ENCODE measurements around the gene KRT23.
A peak's percentile ranks its signal among the peaks of the same experiment; 100 is the strongest.

Gene KRT23

DNA sequence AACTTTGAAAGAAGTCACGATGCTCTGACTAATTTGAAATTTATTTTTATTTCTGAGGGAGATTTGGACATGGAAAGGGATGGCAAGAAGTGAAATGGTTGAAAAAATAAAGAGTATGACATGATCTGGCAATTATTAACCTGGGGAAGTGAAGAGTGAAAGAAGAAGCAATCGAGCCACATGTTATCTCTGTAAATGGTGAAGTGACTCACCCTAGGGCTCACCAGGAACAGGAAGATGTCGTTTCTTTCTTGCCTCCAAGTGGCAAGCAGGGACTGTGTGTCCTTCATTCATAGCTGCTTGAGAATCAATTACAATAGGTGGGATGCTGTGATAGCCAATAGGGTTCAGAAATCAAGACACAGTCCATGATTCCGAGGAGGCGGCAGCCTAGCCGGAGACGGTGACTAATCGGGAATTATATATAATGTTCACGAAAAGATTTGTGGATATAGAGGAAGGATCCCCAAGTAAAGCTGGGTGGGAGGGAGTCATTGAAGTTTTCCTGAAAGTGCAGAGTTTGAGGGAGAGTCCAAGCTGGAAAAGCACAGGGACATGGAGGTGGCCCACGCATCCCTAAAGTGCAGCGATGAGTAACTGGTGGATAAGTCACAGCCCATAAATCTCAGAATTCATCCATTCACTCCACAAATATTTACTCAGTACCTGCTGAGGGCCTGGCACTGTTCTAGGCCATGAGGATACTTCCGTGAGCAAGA, 34.2 kb downstream of the KRT23 start (continued):
- TF ChIP-seq, protein P1, sequence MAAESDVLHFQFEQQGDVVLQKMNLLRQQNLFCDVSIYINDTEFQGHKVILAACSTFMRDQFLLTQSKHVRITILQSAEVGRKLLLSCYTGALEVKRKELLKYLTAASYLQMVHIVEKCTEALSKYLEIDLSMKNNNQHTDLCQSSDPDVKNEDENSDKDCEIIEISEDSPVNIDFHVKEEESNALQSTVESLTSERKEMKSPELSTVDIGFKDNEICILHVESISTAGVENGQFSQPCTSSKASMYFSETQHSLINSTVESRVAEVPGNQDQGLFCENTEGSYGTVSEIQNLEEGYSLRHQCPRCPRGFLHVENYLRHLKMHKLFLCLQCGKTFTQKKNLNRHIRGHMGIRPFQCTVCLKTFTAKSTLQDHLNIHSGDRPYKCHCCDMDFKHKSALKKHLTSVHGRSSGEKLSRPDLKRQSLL (tag by site-specific recombination; IDR thresholded peaks at IDR 0.05), result no peak
- TF ChIP-seq SCRT1 (tag by site-specific recombination; IDR thresholded peaks at IDR 0.05; ENCODE audit: borderline replicate concordance) (no peak), ZNF138 (tag by site-specific recombination; IDR thresholded peaks at IDR 0.05; ENCODE audit: borderline replicate concordance) (no peak), ZNF473 (tag by site-specific recombination; IDR thresholded peaks at IDR 0.05) (no peak), SETDB1 (IDR thresholded peaks at IDR 0.05; ENCODE audit: insufficient read length, low read length) (no peak), ZNF140 (tag by site-specific recombination; IDR thresholded peaks at IDR 0.05) (no peak), ZNF391 (tag by site-specific recombination; IDR thresholded peaks at IDR 0.05; ENCODE audit: borderline replicate concordance, low read depth) (no peak), ZNF211 (tag by site-specific recombination; IDR thresholded peaks at IDR 0.05; ENCODE audit: low read depth) (no peak), ZFP69B (tag by site-specific recombination; IDR thresholded peaks at IDR 0.05) (0 out of 2 replicates have a peak, but pooled peaks have one; percentile 30), WT1 (tag by site-specific recombination; IDR thresholded peaks at IDR 0.05) (peak; percentile 40; the same call in 1 of the 2 replicates), ZNF426 (tag by site-specific recombination; IDR thresholded peaks at IDR 0.05) (no peak), ZNF24 (tag by site-specific recombination; IDR thresholded peaks at IDR 0.05) (peak; percentile 80), ZNF677 (tag by site-specific recombination; IDR thresholded peaks at IDR 0.05) (no peak), GFI1B (tag by site-specific recombination; IDR thresholded peaks at IDR 0.05) (peak; percentile 58; the same call in 1 of the 2 replicates), ZNF23 (tag by site-specific recombination; IDR thresholded peaks at IDR 0.05; ENCODE audit: borderline replicate concordance) (no peak), ZNF37A (tag by site-specific recombination; IDR thresholded peaks at IDR 0.05) (no peak), ZNF423 (tag by site-specific recombination; IDR thresholded peaks at IDR 0.05) (no peak), GLI4 (tag by site-specific recombination; IDR thresholded peaks at IDR 0.05) (no peak)
- TF ChIP-seq, protein P2, sequence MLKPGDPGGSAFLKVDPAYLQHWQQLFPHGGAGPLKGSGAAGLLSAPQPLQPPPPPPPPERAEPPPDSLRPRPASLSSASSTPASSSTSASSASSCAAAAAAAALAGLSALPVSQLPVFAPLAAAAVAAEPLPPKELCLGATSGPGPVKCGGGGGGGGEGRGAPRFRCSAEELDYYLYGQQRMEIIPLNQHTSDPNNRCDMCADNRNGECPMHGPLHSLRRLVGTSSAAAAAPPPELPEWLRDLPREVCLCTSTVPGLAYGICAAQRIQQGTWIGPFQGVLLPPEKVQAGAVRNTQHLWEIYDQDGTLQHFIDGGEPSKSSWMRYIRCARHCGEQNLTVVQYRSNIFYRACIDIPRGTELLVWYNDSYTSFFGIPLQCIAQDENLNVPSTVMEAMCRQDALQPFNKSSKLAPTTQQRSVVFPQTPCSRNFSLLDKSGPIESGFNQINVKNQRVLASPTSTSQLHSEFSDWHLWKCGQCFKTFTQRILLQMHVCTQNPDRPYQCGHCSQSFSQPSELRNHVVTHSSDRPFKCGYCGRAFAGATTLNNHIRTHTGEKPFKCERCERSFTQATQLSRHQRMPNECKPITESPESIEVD (tag by site-specific recombination; IDR thresholded peaks at IDR 0.05), result peak; percentile 41; the same call in 1 of the 2 replicates
- TF ChIP-seq, protein P3, sequence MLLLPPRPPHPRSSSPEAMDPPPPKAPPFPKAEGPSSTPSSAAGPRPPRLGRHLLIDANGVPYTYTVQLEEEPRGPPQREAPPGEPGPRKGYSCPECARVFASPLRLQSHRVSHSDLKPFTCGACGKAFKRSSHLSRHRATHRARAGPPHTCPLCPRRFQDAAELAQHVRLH (tag by site-specific recombination; IDR thresholded peaks at IDR 0.05), result no peak
- TF ChIP-seq, protein P4, sequence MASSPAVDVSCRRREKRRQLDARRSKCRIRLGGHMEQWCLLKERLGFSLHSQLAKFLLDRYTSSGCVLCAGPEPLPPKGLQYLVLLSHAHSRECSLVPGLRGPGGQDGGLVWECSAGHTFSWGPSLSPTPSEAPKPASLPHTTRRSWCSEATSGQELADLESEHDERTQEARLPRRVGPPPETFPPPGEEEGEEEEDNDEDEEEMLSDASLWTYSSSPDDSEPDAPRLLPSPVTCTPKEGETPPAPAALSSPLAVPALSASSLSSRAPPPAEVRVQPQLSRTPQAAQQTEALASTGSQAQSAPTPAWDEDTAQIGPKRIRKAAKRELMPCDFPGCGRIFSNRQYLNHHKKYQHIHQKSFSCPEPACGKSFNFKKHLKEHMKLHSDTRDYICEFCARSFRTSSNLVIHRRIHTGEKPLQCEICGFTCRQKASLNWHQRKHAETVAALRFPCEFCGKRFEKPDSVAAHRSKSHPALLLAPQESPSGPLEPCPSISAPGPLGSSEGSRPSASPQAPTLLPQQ (tag by site-specific recombination; IDR thresholded peaks at IDR 0.05), result 0 out of 2 replicates have a peak, but pooled peaks have one; percentile 22
- TF ChIP-seq, protein P5, sequence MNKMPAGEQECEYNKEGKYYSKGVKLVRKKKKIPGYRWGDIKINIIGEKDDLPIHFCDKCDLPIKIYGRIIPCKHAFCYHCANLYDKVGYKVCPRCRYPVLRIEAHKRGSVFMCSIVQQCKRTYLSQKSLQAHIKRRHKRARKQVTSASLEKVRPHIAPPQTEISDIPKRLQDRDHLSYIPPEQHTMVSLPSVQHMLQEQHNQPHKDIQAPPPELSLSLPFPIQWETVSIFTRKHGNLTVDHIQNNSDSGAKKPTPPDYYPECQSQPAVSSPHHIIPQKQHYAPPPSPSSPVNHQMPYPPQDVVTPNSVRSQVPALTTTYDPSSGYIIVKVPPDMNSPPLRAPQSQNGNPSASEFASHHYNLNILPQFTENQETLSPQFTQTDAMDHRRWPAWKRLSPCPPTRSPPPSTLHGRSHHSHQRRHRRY (tag by site-specific recombination; IDR thresholded peaks at IDR 0.05), result no peak
- TF ChIP-seq, protein P6, sequence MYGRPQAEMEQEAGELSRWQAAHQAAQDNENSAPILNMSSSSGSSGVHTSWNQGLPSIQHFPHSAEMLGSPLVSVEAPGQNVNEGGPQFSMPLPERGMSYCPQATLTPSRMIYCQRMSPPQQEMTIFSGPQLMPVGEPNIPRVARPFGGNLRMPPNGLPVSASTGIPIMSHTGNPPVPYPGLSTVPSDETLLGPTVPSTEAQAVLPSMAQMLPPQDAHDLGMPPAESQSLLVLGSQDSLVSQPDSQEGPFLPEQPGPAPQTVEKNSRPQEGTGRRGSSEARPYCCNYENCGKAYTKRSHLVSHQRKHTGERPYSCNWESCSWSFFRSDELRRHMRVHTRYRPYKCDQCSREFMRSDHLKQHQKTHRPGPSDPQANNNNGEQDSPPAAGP (tag by site-specific recombination; IDR thresholded peaks at IDR 0.05), result peak; percentile 83; the same call in 1 of the 2 replicates
- TF ChIP-seq, protein P7, sequence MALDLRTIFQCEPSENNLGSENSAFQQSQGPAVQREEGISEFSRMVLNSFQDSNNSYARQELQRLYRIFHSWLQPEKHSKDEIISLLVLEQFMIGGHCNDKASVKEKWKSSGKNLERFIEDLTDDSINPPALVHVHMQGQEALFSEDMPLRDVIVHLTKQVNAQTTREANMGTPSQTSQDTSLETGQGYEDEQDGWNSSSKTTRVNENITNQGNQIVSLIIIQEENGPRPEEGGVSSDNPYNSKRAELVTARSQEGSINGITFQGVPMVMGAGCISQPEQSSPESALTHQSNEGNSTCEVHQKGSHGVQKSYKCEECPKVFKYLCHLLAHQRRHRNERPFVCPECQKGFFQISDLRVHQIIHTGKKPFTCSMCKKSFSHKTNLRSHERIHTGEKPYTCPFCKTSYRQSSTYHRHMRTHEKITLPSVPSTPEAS (tag by site-specific recombination; IDR thresholded peaks at IDR 0.05), result no peak
- TF ChIP-seq, protein P8, sequence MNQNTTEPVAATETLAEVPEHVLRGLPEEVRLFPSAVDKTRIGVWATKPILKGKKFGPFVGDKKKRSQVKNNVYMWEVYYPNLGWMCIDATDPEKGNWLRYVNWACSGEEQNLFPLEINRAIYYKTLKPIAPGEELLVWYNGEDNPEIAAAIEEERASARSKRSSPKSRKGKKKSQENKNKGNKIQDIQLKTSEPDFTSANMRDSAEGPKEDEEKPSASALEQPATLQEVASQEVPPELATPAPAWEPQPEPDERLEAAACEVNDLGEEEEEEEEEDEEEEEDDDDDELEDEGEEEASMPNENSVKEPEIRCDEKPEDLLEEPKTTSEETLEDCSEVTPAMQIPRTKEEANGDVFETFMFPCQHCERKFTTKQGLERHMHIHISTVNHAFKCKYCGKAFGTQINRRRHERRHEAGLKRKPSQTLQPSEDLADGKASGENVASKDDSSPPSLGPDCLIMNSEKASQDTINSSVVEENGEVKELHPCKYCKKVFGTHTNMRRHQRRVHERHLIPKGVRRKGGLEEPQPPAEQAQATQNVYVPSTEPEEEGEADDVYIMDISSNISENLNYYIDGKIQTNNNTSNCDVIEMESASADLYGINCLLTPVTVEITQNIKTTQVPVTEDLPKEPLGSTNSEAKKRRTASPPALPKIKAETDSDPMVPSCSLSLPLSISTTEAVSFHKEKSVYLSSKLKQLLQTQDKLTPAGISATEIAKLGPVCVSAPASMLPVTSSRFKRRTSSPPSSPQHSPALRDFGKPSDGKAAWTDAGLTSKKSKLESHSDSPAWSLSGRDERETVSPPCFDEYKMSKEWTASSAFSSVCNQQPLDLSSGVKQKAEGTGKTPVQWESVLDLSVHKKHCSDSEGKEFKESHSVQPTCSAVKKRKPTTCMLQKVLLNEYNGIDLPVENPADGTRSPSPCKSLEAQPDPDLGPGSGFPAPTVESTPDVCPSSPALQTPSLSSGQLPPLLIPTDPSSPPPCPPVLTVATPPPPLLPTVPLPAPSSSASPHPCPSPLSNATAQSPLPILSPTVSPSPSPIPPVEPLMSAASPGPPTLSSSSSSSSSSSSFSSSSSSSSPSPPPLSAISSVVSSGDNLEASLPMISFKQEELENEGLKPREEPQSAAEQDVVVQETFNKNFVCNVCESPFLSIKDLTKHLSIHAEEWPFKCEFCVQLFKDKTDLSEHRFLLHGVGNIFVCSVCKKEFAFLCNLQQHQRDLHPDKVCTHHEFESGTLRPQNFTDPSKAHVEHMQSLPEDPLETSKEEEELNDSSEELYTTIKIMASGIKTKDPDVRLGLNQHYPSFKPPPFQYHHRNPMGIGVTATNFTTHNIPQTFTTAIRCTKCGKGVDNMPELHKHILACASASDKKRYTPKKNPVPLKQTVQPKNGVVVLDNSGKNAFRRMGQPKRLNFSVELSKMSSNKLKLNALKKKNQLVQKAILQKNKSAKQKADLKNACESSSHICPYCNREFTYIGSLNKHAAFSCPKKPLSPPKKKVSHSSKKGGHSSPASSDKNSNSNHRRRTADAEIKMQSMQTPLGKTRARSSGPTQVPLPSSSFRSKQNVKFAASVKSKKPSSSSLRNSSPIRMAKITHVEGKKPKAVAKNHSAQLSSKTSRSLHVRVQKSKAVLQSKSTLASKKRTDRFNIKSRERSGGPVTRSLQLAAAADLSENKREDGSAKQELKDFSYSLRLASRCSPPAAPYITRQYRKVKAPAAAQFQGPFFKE (tag by site-specific recombination; IDR thresholded peaks at IDR 0.05; ENCODE audit: borderline replicate concordance), result no peak

All from HEK293 (cell line).